MM.1S (cell line): ENCODE data around the gene CGRRF1.

Source experiments
- DNase-seq: peaks from one replicate; pipeline ENCODE4 v3.0.0-alpha.2; 2015
- H2AFZ ChIP-seq: fragments of 300-600 bp; sonication (generic); 2 replicates; pipeline ENCODE4 v1.6.0; 2016; ENCODE audit warnings: antibody characterized with exemption, low read length
- H3F3A ChIP-seq: fragments of 300-600 bp; sonication (generic); 2 replicates; pipeline ENCODE4 v1.6.1; 2016; ENCODE audit warnings: mild to moderate bottlenecking, antibody characterized with exemption, low read length, moderate library complexity, mixed read lengths; ENCODE audit not compliant: insufficient read depth
- H3K27ac ChIP-seq: fragments of 300-600 bp; sonication (generic); 2 replicates; pipeline ENCODE4 v1.5.1; 2016; ENCODE audit warnings: mild to moderate bottlenecking, low read length
- H3K27me3 ChIP-seq: fragments of 300-600 bp; sonication (generic); replicated peaks from 2 replicates; pipeline ENCODE4 v1.6.0; 2016; ENCODE audit warnings: low read length; ENCODE audit not compliant: insufficient read depth
- H3K36me3 ChIP-seq: fragments of 300-600 bp; sonication (generic); replicated peaks from 2 replicates; pipeline ENCODE4 v1.6.1; 2016; ENCODE audit warnings: mild to moderate bottlenecking, low read length, mixed read lengths; ENCODE audit not compliant: insufficient read depth
- H3K4me1 ChIP-seq: fragments of 300-600 bp; sonication (generic); 2 replicates; pipeline ENCODE4 v1.6.1; 2016; ENCODE audit warnings: low read length, mixed read lengths
- H3K4me2 ChIP-seq: fragments of 300-600 bp; sonication (generic); 2 replicates; pipeline ENCODE4 v1.6.0; 2016; ENCODE audit warnings: low read depth, low read length
- H3K4me3 ChIP-seq: fragments of 300-600 bp; sonication (generic); 2 replicates; pipeline ENCODE4 v1.5.1; 2016; ENCODE audit warnings: low read length, mixed read lengths
- H3K79me2 ChIP-seq: fragments of 300-600 bp; sonication (generic); 2 replicates; pipeline ENCODE4 v1.6.1; 2016; ENCODE audit warnings: mixed run types, low read length, mixed read lengths
- H3K9ac ChIP-seq: fragments of 300-600 bp; sonication (generic); 2 replicates; pipeline ENCODE4 v1.6.1; 2016; ENCODE audit warnings: low read length, mixed read lengths
- H3K9me2 ChIP-seq: fragments of 300-600 bp; sonication (generic); replicated peaks from 2 replicates; pipeline ENCODE4 v1.6.1; 2016; ENCODE audit warnings: mild to moderate bottlenecking, low read length, mixed read lengths; ENCODE audit not compliant: insufficient read depth
- H3K9me3 ChIP-seq: fragments of 300-600 bp; sonication (generic); replicated peaks from 2 replicates; pipeline ENCODE4 v1.6.1; 2016; ENCODE audit warnings: mild to moderate bottlenecking, low read length, mixed read lengths; ENCODE audit not compliant: insufficient read depth
- H4K20me1 ChIP-seq: fragments of 300-600 bp; sonication (generic); 2 replicates; pipeline ENCODE4 v1.6.1; 2016; ENCODE audit warnings: mild to moderate bottlenecking, low read length, moderate library complexity, mixed read lengths; ENCODE audit not compliant: insufficient read depth
- EZH2 ChIP-seq: fragments of 300-600 bp; sonication (generic); optimal IDR thresholded peaks from 2 replicates; pipeline ENCODE3; 2017; ENCODE audit warnings: low read depth, mild to moderate bottlenecking, antibody characterized with exemption, low read length, mixed read lengths
- EZH2phosphoT487 ChIP-seq: fragments of 300-600 bp; sonication (generic); IDR thresholded peaks from 2 replicates; pipeline ENCODE4 v1.6.1; 2018; ENCODE audit warnings: antibody characterized with exemption, low read length
- TF ChIP-seq, protein P1 (sequence below): fragments of 300-600 bp; sonication (generic); IDR thresholded peaks from 2 replicates; pipeline ENCODE4 v1.5.1; 2016; ENCODE audit warnings: antibody characterized with exemption, low read length, mixed read lengths

CGRRF1 gene

GRCh38 chr14:54483073-54483745 is 26.5 kb upstream of the CGRRF1 start:
- Histone ChIP-seq H3K4me2 (no peak overlapping the region), H3K36me3 (no peaks in the 10 kb centered on the region; the same call in 1 of the 2 replicates), H3K9ac (no peak overlapping the region)

GRCh38 chr14:54483846-54484245 is 25.9 kb upstream of the CGRRF1 start:
- no peaks in the 10 kb centered on the region; the same call in 1 of the 2 replicates for H3K36me3 ChIP-seq
- H3K9me3 ChIP-seq = no peaks in the 10 kb centered on the region
- H3K79me2 ChIP-seq = peaks cover 48% of the 10 kb centered on the region
- no peaks in the 10 kb centered on the region for H4K20me1 ChIP-seq
- no peak overlapping the region for H3K4me3 ChIP-seq
- no peak overlapping the region for H2AFZ ChIP-seq
- H3K27me3 ChIP-seq = no peaks in the 10 kb centered on the region
- no peak for DNase-seq
- peaks cover 5% of the 10 kb centered on the region; the same call in 1 of the 2 replicates for H3K4me1 ChIP-seq
- H3K9ac ChIP-seq = no peak overlapping the region
- H3K27ac ChIP-seq = no peak overlapping the region
- no peak overlapping the region for H3K4me2 ChIP-seq
- no peaks in the 10 kb centered on the region for H3K9me2 ChIP-seq
- no peak for TF ChIP-seq EZH2phosphoT487
- no peak for TF ChIP-seq EZH2
- TF ChIP-seq, protein P1, sequence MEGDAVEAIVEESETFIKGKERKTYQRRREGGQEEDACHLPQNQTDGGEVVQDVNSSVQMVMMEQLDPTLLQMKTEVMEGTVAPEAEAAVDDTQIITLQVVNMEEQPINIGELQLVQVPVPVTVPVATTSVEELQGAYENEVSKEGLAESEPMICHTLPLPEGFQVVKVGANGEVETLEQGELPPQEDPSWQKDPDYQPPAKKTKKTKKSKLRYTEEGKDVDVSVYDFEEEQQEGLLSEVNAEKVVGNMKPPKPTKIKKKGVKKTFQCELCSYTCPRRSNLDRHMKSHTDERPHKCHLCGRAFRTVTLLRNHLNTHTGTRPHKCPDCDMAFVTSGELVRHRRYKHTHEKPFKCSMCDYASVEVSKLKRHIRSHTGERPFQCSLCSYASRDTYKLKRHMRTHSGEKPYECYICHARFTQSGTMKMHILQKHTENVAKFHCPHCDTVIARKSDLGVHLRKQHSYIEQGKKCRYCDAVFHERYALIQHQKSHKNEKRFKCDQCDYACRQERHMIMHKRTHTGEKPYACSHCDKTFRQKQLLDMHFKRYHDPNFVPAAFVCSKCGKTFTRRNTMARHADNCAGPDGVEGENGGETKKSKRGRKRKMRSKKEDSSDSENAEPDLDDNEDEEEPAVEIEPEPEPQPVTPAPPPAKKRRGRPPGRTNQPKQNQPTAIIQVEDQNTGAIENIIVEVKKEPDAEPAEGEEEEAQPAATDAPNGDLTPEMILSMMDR = no peak
- no peaks in the 10 kb centered on the region for H3F3A ChIP-seq

More at GRCh38 chr14:54483073-54483745, 26.5 kb upstream of the CGRRF1 start:
- Histone ChIP-seq H3K4me3 (no peak overlapping the region), H2AFZ (no peak overlapping the region), H3K27me3 (no peaks in the 10 kb centered on the region), H3K9me2 (no peaks in the 10 kb centered on the region), H3K79me2 (peaks cover 44% of the 10 kb centered on the region), H3K27ac (no peak overlapping the region), H3K9me3 (no peaks in the 10 kb centered on the region), H4K20me1 (no peaks in the 10 kb centered on the region), H3K4me1 (peaks cover 5% of the 10 kb centered on the region; the same call in 1 of the 2 replicates), H3F3A (no peaks in the 10 kb centered on the region)
- no peak for DNase-seq
- TF ChIP-seq EZH2 (no peak), EZH2phosphoT487 (no peak)
- TF ChIP-seq, protein P1 = no peak

DNA sequence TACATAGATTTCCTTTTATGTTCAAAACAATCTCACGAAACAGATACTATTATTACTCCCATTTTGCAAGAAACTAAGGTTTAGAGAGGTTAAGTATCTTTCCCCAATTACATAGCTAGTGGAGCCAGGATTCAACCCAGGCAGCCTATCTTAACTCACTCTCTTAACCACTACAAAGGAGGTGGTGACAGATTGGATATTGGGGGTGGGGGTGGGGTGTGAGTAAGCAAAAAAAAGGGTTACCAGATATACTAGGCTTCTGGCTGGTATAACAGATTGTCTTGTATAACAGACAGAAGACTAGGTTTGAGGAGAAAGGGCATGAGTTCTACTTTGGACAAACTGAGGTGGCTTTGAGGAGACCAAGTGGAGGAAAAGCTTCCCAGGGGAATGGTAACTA is 23.0 kb upstream of the CGRRF1 start:
- Histone ChIP-seq H3K4me3 (no peak overlapping the region), H3K9me3 (no peaks in the 10 kb centered on the region), H3K36me3 (no peaks in the 10 kb centered on the region), H3K9me2 (no peaks in the 10 kb centered on the region), H3K27me3 (no peaks in the 10 kb centered on the region), H3K4me1 (peaks cover 5% of the 10 kb centered on the region; the same call in 1 of the 2 replicates), H3K27ac (no peak overlapping the region), H3K79me2 (peaks cover 48% of the 10 kb centered on the region), H4K20me1 (no peaks in the 10 kb centered on the region), H3F3A (no peaks in the 10 kb centered on the region), H3K4me2 (no peak overlapping the region), H2AFZ (no peak overlapping the region), H3K9ac (no peak overlapping the region)
- TF ChIP-seq, protein P1 = no peak
- no peak for TF ChIP-seq EZH2
- no peak for TF ChIP-seq EZH2phosphoT487
- no peak for DNase-seq
